Trophoblast cell (in vitro differentiated cells and primary cell): ENCODE results near the gene BMP2K.

Experiments
- DNase-seq, 2 donors: peaks; one replicate each; pipeline ENCODE4 v3.0.0-alpha.2; 2016
- H2AFZ ChIP-seq: 2 replicates; pipeline ENCODE4 v1.6.1; 2013; ENCODE audit warnings: low read length, moderate library complexity, mild to moderate bottlenecking; ENCODE audit not compliant: insufficient read depth, poor library complexity
- H2AK5ac ChIP-seq: 2 replicates; pipeline ENCODE4 v1.6.1; 2013; ENCODE audit warnings: mild to moderate bottlenecking, low read length
- H2BK120ac ChIP-seq: 2 replicates; pipeline ENCODE4 v1.6.1; 2013; ENCODE audit warnings: low read length, mild to moderate bottlenecking, moderate library complexity; ENCODE audit not compliant: insufficient read depth, poor library complexity
- H2BK12ac ChIP-seq: 2 replicates; pipeline ENCODE4 v1.6.1; 2013; ENCODE audit warnings: mild to moderate bottlenecking, low read length, moderate library complexity
- H2BK5ac ChIP-seq: 2 replicates; pipeline ENCODE4 v1.6.1; 2013; ENCODE audit warnings: low read length, low read depth, moderate library complexity, mild to moderate bottlenecking; ENCODE audit not compliant: poor library complexity
- H3K14ac ChIP-seq: 2 replicates; pipeline ENCODE4 v1.6.1; 2013; ENCODE audit warnings: mild to moderate bottlenecking, low read length
- H3K18ac ChIP-seq: 2 replicates; pipeline ENCODE4 v1.6.1; 2013; ENCODE audit warnings: mild to moderate bottlenecking, low read length
- H3K23ac ChIP-seq: 2 replicates; pipeline ENCODE4 v1.6.1; 2013; ENCODE audit warnings: low read length
- H3K27ac ChIP-seq: 2 replicates; pipeline ENCODE4 v1.5.1; 2013; ENCODE audit warnings: low read depth, mild to moderate bottlenecking, inconsistent platforms, low read length, moderate library complexity
- H3K27me3 ChIP-seq: 2 replicates; pipeline ENCODE4 v1.6.1; 2013; ENCODE audit warnings: inconsistent platforms, mild to moderate bottlenecking, low read length, moderate library complexity; ENCODE audit not compliant: insufficient read depth
- H3K36me3 ChIP-seq, 2 experiments: 1 replicate in 1 of 2; 2 replicates in 1 of 2; pipeline ENCODE4 v1.6.1; 2013; ENCODE audit warnings: low read length in 2 of 2, mild to moderate bottlenecking in 2 of 2, moderate library complexity in 1 of 2; ENCODE audit not compliant: insufficient read depth in 2 of 2, control insufficient read depth in 1 of 2
- H3K4ac ChIP-seq: 2 replicates; pipeline ENCODE4 v1.6.1; 2013; ENCODE audit warnings: low read depth, mild to moderate bottlenecking, low read length, moderate library complexity
- H3K4me1 ChIP-seq, 2 experiments: 1 replicate in 1 of 2; 2 replicates in 1 of 2; pipeline ENCODE4 v1.6.1; 2013; ENCODE audit warnings: low read length in 2 of 2, mild to moderate bottlenecking in 2 of 2, moderate library complexity in 1 of 2; ENCODE audit not compliant: insufficient read depth in 2 of 2, control insufficient read depth in 1 of 2
- H3K4me2 ChIP-seq: 2 replicates; pipeline ENCODE4 v1.6.1; 2013; ENCODE audit warnings: inconsistent platforms, mild to moderate bottlenecking, low read length, moderate library complexity
- H3K4me3 ChIP-seq: 2 replicates; pipeline ENCODE4 v1.5.1; 2013; ENCODE audit warnings: mild to moderate bottlenecking, low read depth, low read length, inconsistent platforms
- H3K79me1 ChIP-seq: one replicate; pipeline ENCODE4 v1.6.1; 2013; ENCODE audit warnings: low read length
- H3K79me2 ChIP-seq: 2 replicates; pipeline ENCODE4 v1.6.1; 2013; ENCODE audit warnings: low read length, mild to moderate bottlenecking; ENCODE audit not compliant: control insufficient read depth, insufficient read depth, poor library complexity
- H3K9ac ChIP-seq: 2 replicates; pipeline ENCODE4 v1.6.1; 2013; ENCODE audit warnings: mild to moderate bottlenecking, low read length
- H3K9me3 ChIP-seq: 2 replicates; pipeline ENCODE4 v1.6.1; 2013; ENCODE audit warnings: low read depth, mild to moderate bottlenecking, control low read depth, inconsistent platforms, low read length; ENCODE audit not compliant: insufficient read depth
- H4K12ac ChIP-seq: 2 replicates; pipeline ENCODE4 v1.6.1; 2013; ENCODE audit warnings: low read depth, mild to moderate bottlenecking, low read length, moderate library complexity
- H4K8ac ChIP-seq: 2 replicates; pipeline ENCODE4 v1.6.1; 2013; ENCODE audit warnings: low read depth, mild to moderate bottlenecking, low read length, moderate library complexity
- H4K91ac ChIP-seq: one replicate; pipeline ENCODE4 v1.6.1; 2013; ENCODE audit warnings: low read depth, mild to moderate bottlenecking, low read length, moderate library complexity
- WGBS: extraction: QIAGEN DNeasy Blood & Tissue Kit; methylation state at CpG from one replicate; pipeline ENCODE4 v1.1.7; 2013; ENCODE audit warnings: missing lambda C conversion rate; ENCODE audit not compliant: insufficient read length, insufficient coverage; ENCODE audit errors: extremely low coverage; 5-methylcytosine and 5-hydroxymethylcytosine counted together

Gene BMP2K

GRCh38 chr4:78781139-78781538 lies 5.0 kb downstream of the BMP2K start:
- Histone ChIP-seq H2BK12ac (no peak overlapping the region), H2BK5ac (no peak overlapping the region), H2AK5ac (no peak overlapping the region), H3K4ac (no peak overlapping the region), H3K18ac (no peak overlapping the region), H3K9ac (no peak overlapping the region), H3K9me3 (no peaks in the 10 kb centered on the region), H3K79me1 (peaks cover 3% of the 10 kb centered on the region), H3K27ac (no peak overlapping the region), H3K23ac (no peak overlapping the region), H2BK120ac (no peak overlapping the region), H4K12ac (no peak overlapping the region), H3K27me3 (no peaks in the 10 kb centered on the region), H2AFZ (no peak overlapping the region), H3K4me3 (no peak overlapping the region), H4K8ac (no peak overlapping the region), H3K79me2 (no peaks in the 10 kb centered on the region), H3K4me1 (no peaks in the 10 kb centered on the region), H3K14ac (no peak overlapping the region), H3K4me2 (no peak overlapping the region), H3K36me3 (no peaks in the 10 kb centered on the region), H4K91ac (no peak overlapping the region)
- WGBS, result no CpG with 5 or more reads among the region's 1 CpG
- no peak for DNase-seq

- Histone ChIP-seq H2BK120ac (no peak overlapping the region), H3K9ac (no peak overlapping the region), H3K27me3 (no peaks in the 10 kb centered on the region), H3K4me2 (no peak overlapping the region), H3K23ac (no peak overlapping the region), H4K12ac (no peak overlapping the region), H2AFZ (no peak overlapping the region), H3K18ac (no peak overlapping the region), H3K4ac (no peak overlapping the region), H2BK5ac (no peak overlapping the region), H2AK5ac (no peak overlapping the region), H2BK12ac (no peak overlapping the region), H3K79me2 (no peaks in the 10 kb centered on the region), H3K79me1 (no peaks in the 10 kb centered on the region), H3K27ac (no peak overlapping the region), H3K36me3 (no peaks in the 10 kb centered on the region), H4K91ac (no peak overlapping the region), H4K8ac (no peak overlapping the region), H3K4me3 (no peak overlapping the region), H3K14ac (no peak overlapping the region), H3K9me3 (no peaks in the 10 kb centered on the region), H3K4me1 (no peaks in the 10 kb centered on the region)
- no CpG with 5 or more reads among the region's 3 CpGs for WGBS
- peak in 1 of 2 donors; percentile 11 for DNase-seq
These were observed 5.8 kb downstream of the BMP2K start for GRCh38 chr4:78781924-78782323.

- Histone ChIP-seq H4K8ac (no peak overlapping the region), H3K4ac (no peak overlapping the region), H4K91ac (no peak overlapping the region), H2BK12ac (no peak overlapping the region), H3K18ac (no peak overlapping the region), H3K23ac (no peak overlapping the region), H2BK120ac (no peak overlapping the region), H4K12ac (no peak overlapping the region), H3K4me1 (no peaks in the 10 kb centered on the region), H3K14ac (no peak overlapping the region), H3K4me3 (no peak overlapping the region), H2AFZ (no peak overlapping the region), H2BK5ac (no peak overlapping the region), H3K27me3 (no peaks in the 10 kb centered on the region), H3K4me2 (no peak overlapping the region), H3K9me3 (no peaks in the 10 kb centered on the region), H2AK5ac (no peak overlapping the region), H3K9ac (no peak overlapping the region), H3K36me3 (no peaks in the 10 kb centered on the region), H3K27ac (no peak overlapping the region), H3K79me1 (no peaks in the 10 kb centered on the region), H3K79me2 (no peaks in the 10 kb centered on the region)
- no CpG with 5 or more reads among the region's 4 CpGs for WGBS
- no peak for DNase-seq
These were observed 8.2 kb downstream of the BMP2K start for GRCh38 chr4:78784236-78784865.

GRCh38 chr4:78787392-78788006 lies 11.3 kb downstream of the BMP2K start:
- Histone ChIP-seq H3K9ac (no peak overlapping the region), H3K23ac (no peak overlapping the region), H3K4me2 (no peak overlapping the region), H3K9me3 (no peaks in the 10 kb centered on the region), H2BK5ac (no peak overlapping the region), H3K79me1 (no peaks in the 10 kb centered on the region), H3K4me1 (no peaks in the 10 kb centered on the region), H3K79me2 (no peaks in the 10 kb centered on the region), H4K12ac (no peak overlapping the region), H3K4ac (no peak overlapping the region), H4K91ac (no peak overlapping the region), H3K14ac (no peak overlapping the region), H2AK5ac (no peak overlapping the region), H2BK120ac (no peak overlapping the region), H3K18ac (no peak overlapping the region), H3K27me3 (no peaks in the 10 kb centered on the region), H2BK12ac (no peak overlapping the region), H4K8ac (no peak overlapping the region), H2AFZ (no peak overlapping the region), H3K27ac (no peak overlapping the region), H3K36me3 (no peaks in the 10 kb centered on the region), H3K4me3 (no peak overlapping the region)
- DNase-seq, result no peak
- WGBS, result no CpG with 5 or more reads among the region's 2 CpGs
